AML-193 (cell line): ENCODE data around the gene CCDC152.
A peak's percentile ranks its signal among the peaks of the same experiment; 100 is the strongest.
"Not testable (repeated sequence)": the region's sequence is repeated elsewhere in the genome, so short reads cannot be mapped to it uniquely, and the experiment has no call there.

ENCODE experiments used
- DNase-seq, 2 experiments: peaks; one replicate each; lab custom pipeline; 2025; lab: John Stamatoyannopoulos, UW

Gene CCDC152, protein sequence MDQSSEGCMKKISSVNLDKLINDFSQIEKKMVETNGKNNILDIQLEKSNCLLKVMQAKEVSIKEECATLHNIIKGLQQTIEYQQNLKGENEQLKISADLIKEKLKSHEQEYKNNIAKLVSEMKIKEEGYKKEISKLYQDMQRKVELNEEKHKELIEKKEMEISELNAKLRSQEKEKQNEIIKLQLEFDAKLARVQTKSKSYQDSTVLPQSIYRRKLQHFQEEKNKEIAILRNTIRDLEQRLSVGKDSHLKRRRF

GRCh38 chr5:42756606-42757601 is at the start of gene CCDC152:
CCDC152 (plus strand) TSS chr5:42756818; CDS start chr5:42759122, 2,304 bp downstream.
- DNase-seq, result no peak

DNA sequence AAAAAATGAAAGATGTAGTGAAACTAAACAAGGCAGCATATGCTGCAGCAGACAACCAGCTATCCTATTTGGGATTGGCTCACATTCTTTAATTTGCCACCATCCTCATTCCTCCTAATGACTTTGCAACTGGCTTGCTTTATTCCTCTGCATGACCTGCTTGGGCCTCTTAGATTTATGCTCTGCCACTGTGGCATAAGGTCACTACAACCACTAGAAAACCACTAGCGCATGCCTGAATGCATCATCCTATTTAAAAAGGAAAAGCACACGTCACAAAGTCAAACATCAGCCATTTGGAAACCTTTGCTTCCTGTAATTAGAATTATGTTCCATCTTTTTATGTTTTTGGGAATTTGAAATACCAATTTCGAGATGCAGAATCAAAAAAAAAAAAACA is 40.8 kb upstream of the CCDC152 start:
- DNase-seq, result no peak

GRCh38 chr5:42718591-42718990 is 38.0 kb upstream of the CCDC152 start:
- DNase-seq, result no peak

GRCh38 chr5:42719034-42719433 is 37.6 kb upstream of the CCDC152 start:
- peak in 1 of 2 experiments; percentile 14 for DNase-seq

DNA sequence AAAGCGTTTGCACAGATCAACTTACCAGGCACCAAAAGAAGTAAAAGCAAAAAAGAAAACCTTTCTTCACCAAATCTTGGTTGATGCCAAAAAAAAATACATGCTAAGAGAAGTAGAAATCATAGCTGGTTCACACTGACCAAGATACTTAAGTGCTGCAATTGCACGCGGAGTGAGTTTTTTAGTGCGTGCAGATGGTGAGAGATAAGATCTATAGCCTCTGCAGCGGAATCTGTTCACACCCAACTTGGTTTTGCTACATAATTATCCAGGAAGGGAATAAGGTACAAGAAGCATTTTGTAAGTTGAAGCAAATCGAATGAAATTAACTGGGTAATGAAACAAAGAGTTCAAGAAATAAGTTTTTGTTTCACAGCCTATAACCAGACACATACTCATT is 36.4 kb upstream of the CCDC152 start:
- DNase-seq, result no peak

DNA sequence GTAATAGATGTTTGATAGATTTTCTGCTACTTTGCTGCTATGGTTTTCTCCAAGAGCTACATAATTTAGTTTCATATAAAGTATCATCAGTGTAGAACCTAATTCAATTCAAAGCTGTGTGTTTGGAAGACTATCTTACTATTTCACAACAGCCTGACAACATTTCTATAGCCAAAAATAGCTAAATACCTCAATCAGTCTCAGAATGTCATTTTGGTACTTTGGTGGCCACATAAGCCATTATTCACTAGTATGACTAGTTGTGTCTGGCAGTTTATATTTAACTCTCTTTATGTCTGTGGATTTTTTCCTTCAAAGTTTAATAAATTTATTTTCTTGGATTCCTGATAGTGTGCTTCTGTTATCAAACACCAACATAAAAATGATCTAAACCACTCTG is 35.1 kb upstream of the CCDC152 start:
- no peak for DNase-seq

- not testable (repeated sequence) for DNase-seq
Observed at GRCh38 chr5:42734531-42735058, 22.0 kb upstream of the CCDC152 start.

DNA sequence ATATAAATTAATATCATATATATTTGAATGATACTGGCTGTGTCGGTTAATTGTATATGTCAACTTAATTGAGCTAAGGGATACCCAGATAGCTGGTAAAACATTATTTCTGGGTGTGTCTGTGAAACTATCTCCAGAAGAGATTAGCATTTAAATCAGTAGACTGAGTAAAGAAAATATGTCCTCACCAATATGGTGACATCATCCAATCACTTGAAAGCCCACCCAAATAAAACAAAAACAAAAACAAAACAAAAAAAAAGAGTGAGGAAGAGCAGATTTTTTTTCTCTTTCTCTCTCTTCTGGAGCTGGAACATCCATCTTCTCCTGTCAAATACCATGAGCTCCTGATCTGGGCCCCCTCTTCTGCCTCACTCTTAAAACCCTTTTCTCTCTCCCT is 15.7 kb upstream of the CCDC152 start:
- no peak for DNase-seq

DNA sequence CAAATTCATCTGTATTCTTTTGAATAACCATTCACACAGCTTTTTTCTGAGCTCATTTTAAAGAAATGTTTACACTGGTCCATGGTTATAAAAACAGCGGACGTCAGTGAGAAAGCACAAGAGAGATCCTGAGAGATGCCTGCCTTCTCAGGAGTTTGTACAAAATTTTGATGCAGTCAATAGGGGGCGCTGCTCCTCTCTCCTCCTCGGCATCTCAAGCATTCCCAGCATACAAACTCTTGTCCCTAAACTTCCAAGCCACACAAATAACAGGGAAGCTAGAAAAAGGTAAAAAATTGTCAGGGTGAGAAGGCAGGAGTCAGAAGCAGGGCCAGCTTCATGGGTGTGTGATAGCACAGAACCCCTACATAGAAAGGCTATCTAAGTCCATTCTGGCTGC is 11.2 kb upstream of the CCDC152 start:
- no peak for DNase-seq

DNA sequence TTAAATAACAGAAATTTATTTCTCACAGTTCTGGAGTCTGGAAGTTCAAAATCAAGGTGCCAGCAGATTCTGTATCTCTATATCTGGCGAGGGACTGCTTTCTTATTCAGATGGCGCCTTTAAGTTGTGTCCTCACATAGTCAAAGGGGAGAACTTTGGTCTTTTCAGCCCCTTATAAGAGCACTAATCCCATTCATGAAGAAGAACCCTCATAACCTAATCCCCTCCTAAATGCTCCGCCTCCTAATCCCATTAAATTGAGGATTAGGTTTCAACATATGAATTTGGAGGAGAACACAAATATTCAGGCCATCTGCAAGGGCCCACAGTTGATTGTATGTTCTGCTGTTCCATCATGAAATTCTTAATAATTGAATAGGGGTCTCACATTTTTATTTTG is 10.8 kb upstream of the CCDC152 start:
- no peak for DNase-seq

GRCh38 chr5:42749020-42749419 is 7.6 kb upstream of the CCDC152 start:
- DNase-seq, result no peak

GRCh38 chr5:42750507-42750906 is 6.1 kb upstream of the CCDC152 start:
- DNase-seq, result no peak

GRCh38 chr5:42751044-42751443 is 5.6 kb upstream of the CCDC152 start:
- DNase-seq, result no peak

DNA sequence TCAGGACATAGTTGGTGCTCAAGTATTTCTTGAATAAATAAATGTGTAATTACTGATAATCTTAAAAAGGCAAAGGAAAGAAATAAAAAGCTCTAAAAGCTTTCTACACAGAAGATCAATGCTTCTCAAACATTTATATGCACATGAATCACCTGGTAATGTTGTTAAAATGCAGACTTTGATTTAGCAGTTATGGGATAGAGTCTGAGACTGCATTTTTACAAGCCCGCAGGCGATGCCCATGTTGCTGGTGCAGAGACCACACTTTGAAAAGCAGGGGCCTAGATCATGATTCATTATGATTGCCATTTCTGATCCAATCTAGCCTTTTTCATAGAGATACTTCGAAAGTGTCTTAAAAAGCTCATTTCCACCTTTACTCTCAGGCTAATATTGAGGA is 3.5 kb upstream of the CCDC152 start:
- DNase-seq, result no peak

DNA sequence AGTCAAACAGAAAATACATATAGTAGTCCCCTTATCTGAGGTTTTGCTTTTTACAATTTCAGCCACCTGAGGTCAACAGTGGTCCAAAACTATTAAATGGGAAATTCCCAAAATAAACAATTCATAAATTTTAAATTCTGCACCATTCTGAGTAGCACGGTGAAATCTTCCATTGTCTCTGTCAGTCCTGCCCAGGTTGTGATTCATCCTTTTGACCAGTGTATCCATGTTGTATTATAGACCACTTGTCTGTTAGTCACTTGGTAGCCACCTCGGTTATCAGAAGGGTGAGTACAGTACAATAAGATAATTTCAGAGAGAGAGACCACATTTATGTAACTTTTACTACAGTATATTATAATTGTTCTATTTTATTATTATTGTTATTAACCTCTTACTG is 2.8 kb downstream of the CCDC152 start:
- DNase-seq, result no peak

- peak; percentile 25 to 47 for DNase-seq
Observed at GRCh38 chr5:42760426-42760825, 3.8 kb downstream of the CCDC152 start.

DNA sequence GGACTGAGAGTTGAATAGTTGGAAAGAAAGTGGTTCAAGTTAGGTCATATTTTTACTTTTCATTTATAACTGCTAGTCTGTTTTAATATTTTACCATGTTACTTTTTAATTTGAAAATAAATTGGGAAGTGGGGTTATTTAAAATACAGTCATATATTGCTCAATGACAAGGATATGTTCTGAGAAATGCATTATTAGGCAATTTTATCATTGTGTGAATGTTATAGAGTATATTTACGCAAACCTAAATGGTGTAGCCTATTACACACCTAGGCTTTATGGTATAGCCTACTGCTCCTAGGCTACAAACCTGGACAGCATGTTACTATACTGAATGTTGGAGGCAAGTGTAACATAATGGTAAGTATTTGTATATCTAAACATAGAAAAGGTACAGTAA is 5.2 kb downstream of the CCDC152 start:
- DNase-seq, result no peak

GRCh38 chr5:42767491-42768105 is 11.0 kb downstream of the CCDC152 start:
- peak in 1 of 2 experiments; percentile 29 for DNase-seq

- DNase-seq, result no peak
Observed at GRCh38 chr5:42768106-42768504, 11.5 kb downstream of the CCDC152 start.

GRCh38 chr5:42770003-42770402 is 13.4 kb downstream of the CCDC152 start:
- DNase-seq, result no peak

DNA sequence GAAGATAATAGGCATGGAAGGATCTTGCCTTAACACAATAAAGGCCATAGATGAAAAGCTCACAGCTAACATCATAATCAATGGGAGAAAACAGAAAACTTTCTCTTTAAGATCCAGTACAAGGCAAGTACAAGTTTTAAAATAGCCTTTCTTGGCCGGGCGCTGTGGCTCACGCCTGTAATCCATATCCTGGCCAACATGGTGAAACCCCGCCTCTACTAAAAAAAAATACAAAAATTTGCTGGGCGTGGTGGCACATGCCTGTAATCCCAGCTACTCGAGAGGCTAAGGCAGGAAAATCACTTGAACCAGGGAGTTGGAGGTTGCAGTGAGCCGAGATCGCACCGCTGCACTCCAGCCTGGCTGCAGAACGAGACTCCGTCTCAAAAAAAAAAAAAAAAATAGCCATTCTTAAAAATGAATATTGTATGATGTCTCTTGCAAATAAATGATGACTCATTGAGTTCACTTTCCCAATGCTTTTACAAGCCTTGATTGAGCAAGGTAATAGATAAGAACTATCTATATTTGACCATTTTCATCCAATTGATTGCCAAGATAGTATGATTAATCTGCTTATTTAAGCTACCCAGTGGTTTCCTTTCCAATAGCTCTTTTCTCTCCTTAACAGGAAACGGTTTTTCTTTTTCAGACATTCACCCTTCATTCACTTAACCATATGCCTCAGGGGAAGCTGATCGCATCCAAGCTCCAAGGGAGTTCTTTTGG is 15.8 kb downstream of the CCDC152 start:
- no peak for DNase-seq

- DNase-seq, result no peak
Observed at GRCh38 chr5:42779083-42779482, 22.5 kb downstream of the CCDC152 start.
